GM23338 (cell line): ENCODE results near the gene ABCA7. TPM values are rescaled to one million over a fixed set of nuclear protein-coding genes. Genes with fewer than 3 reads are reported as not detected.

ENCODE experiments used
- ATAC-seq: fragments of 200-7000 bp; cut with Tn5 transposase; 3 replicates; pipeline ENCODE4 v1.9.1; 2020
- DNase-seq: peaks from one replicate; pipeline ENCODE4 v3.0.0-alpha.2; 2015; ENCODE audit warnings: low spot score
- H2AFZ ChIP-seq: fragments of 200-600 bp; sonication (generic); 2 replicates; pipeline ENCODE4 v1.8.0; 2016; ENCODE audit warnings: antibody characterized with exemption, mild to moderate bottlenecking, moderate library complexity
- H3F3A ChIP-seq: fragments of 200-600 bp; sonication (generic); replicated peaks from 2 replicates; pipeline ENCODE4 v1.8.0; 2017; ENCODE audit warnings: antibody characterized with exemption, mixed run types, low read depth
- H3K27ac ChIP-seq: fragments of 200-600 bp; sonication (generic); 2 replicates; pipeline ENCODE4 v1.6.1; 2016; ENCODE audit warnings: low read depth
- H3K27me3 ChIP-seq: fragments of 200-600 bp; sonication (generic); 2 replicates; pipeline ENCODE4 v1.8.0; 2016; ENCODE audit warnings: mild to moderate bottlenecking, mixed run types, moderate library complexity; ENCODE audit not compliant: insufficient read depth
- H3K36me3 ChIP-seq: fragments of 200-600 bp; sonication (generic); 2 replicates; pipeline ENCODE4 v1.8.0; 2016; ENCODE audit warnings: mild to moderate bottlenecking; ENCODE audit not compliant: insufficient read depth
- H3K4me1 ChIP-seq: fragments of 200-600 bp; sonication (generic); 2 replicates; pipeline ENCODE4 v1.8.0; 2016; ENCODE audit warnings: mild to moderate bottlenecking, moderate library complexity; ENCODE audit not compliant: insufficient read depth
- H3K4me2 ChIP-seq: fragments of 200-600 bp; sonication (generic); 2 replicates; pipeline ENCODE4 v1.7.1; 2017; ENCODE audit warnings: mixed run types
- H3K4me3 ChIP-seq: fragments of 200-600 bp; sonication (generic); 2 replicates; pipeline ENCODE4 v1.6.1; 2016; ENCODE audit warnings: mixed run types
- H3K79me2 ChIP-seq: fragments of 200-600 bp; sonication (generic); replicated peaks from 2 replicates; pipeline ENCODE4 v1.8.0; 2017; ENCODE audit warnings: mild to moderate bottlenecking; ENCODE audit not compliant: insufficient read depth
- H3K9me2 ChIP-seq: fragments of 200-600 bp; sonication (generic); 2 replicates; pipeline ENCODE4 v1.8.0; 2017; ENCODE audit not compliant: insufficient read depth
- H4K20me1 ChIP-seq: fragments of 200-600 bp; sonication (generic); replicated peaks from 2 replicates; pipeline ENCODE4 v1.8.0; 2017; ENCODE audit warnings: mild to moderate bottlenecking; ENCODE audit not compliant: insufficient read depth
- H3K27ac Mint-ChIP-seq: 2 replicates; pipeline ENCODE4 v1.8.0; 2020; ENCODE audit warnings: inconsistent platforms, mild to moderate bottlenecking, moderate library complexity, mixed read lengths
- H3K27me3 Mint-ChIP-seq: 3 replicates; pipeline ENCODE4 v1.8.0; 2022; ENCODE audit warnings: low read depth, mild to moderate bottlenecking, moderate library complexity, mixed read lengths, inconsistent platforms; ENCODE audit not compliant: insufficient read depth, poor library complexity
- H3K36me3 Mint-ChIP-seq: 3 replicates; pipeline ENCODE4 v1.8.0; 2021; ENCODE audit warnings: low read depth, mild to moderate bottlenecking, inconsistent platforms, moderate library complexity, mixed read lengths
- H3K4me1 Mint-ChIP-seq: 3 replicates; pipeline ENCODE4 v1.8.0; 2020; ENCODE audit warnings: mild to moderate bottlenecking, inconsistent platforms, mixed read lengths
- H3K4me3 Mint-ChIP-seq: 3 replicates; pipeline ENCODE4 v1.8.0; 2021; ENCODE audit warnings: moderate library complexity, mild to moderate bottlenecking, inconsistent platforms, mixed read lengths
- H3K9me3 Mint-ChIP-seq: 3 replicates; pipeline ENCODE4 v1.8.0; 2020; ENCODE audit warnings: moderate library complexity, mild to moderate bottlenecking, inconsistent platforms, mixed read lengths
- CREB1 ChIP-seq: fragments of 250-450 bp; sonication (Bioruptor Pico); IDR thresholded peaks from 2 replicates; pipeline ENCODE4 v1.5.0; 2020; ENCODE audit warnings: low read depth, mild to moderate bottlenecking, moderate library complexity
- EZH2phosphoT487 ChIP-seq: fragments of 200-600 bp; sonication (generic); IDR thresholded peaks from one replicate; pipeline ENCODE4 v1.8.1; 2018; ENCODE audit warnings: antibody characterized with exemption; ENCODE audit not compliant: unreplicated experiment
- JUNB ChIP-seq: IDR thresholded peaks from one replicate; pipeline ENCODE4 v1.6.1; 2016; ENCODE audit warnings: antibody characterized with exemption; ENCODE audit not compliant: unreplicated experiment
- NANOG ChIP-seq: IDR thresholded peaks from 2 replicates; pipeline ENCODE4 v1.6.1; 2016; ENCODE audit warnings: antibody characterized with exemption, borderline replicate concordance
- POLR2AphosphoS5 ChIP-seq: IDR thresholded peaks from 2 replicates; pipeline ENCODE4 v1.6.1; 2016; ENCODE audit warnings: antibody characterized with exemption, low read depth
- STAT1 ChIP-seq: IDR thresholded peaks from one replicate; pipeline ENCODE4 v1.6.1; 2016; ENCODE audit warnings: antibody characterized with exemption; ENCODE audit not compliant: unreplicated experiment
- ZNF114 ChIP-seq: fragments of 250-450 bp; sonication (Bioruptor Pico); IDR thresholded peaks from 2 replicates; pipeline ENCODE4 v1.5.0; 2020; ENCODE audit warnings: mild to moderate bottlenecking, moderate library complexity
- ZNF331 ChIP-seq: fragments of 250-450 bp; sonication (Bioruptor Pico); IDR thresholded peaks from 2 replicates; pipeline ENCODE4 v1.5.0; 2020; ENCODE audit warnings: low read depth, mild to moderate bottlenecking, moderate library complexity
- polyA plus RNA-seq: library from polyadenylated mRNA; unstranded; fragments of >200 nt; fragmentation: Nextera tagmentation; extraction: Ambion mirVana; gene quantifications from 2 replicates; pipeline ENCODE4 v1.2.1, GENCODE V29; 2016
- total RNA-seq: library from RNA; depleted of rRNA; stranded (reverse); fragments of >200 nt; shearing (Covaris generic); gene quantifications from 2 replicates; pipeline ENCODE4 v1.2.3, GENCODE V29; 2014
- TF ChIP-seq, protein P1 (sequence below): IDR thresholded peaks from 2 replicates; pipeline ENCODE4 v1.6.1; 2016; ENCODE audit warnings: antibody characterized with exemption
- TF ChIP-seq, protein P2 (sequence below), 2 experiments: fragments of 200-600 bp in 1 of 2; sonication (generic) in 1 of 2; conservative IDR thresholded peaks; 2 replicates each; pipeline versions ENCODE4 v1.5.1 to v1.6.1; 2016 to 2017; ENCODE audit warnings: antibody characterized with exemption in 2 of 2, low read depth in 2 of 2, mild to moderate bottlenecking in 2 of 2, moderate library complexity in 1 of 2
- TF ChIP-seq, protein P3 (sequence below): IDR thresholded peaks from one replicate; pipeline ENCODE4 v1.6.1; 2018; ENCODE audit warnings: antibody characterized with exemption; ENCODE audit not compliant: unreplicated experiment
- TF ChIP-seq, protein P4 (sequence below): fragments of 250-450 bp; sonication (Bioruptor Pico); IDR thresholded peaks from 2 replicates; pipeline ENCODE4 v1.5.0; 2020; ENCODE audit warnings: mild to moderate bottlenecking, moderate library complexity

The ABCA7 gene
- total and polyA plus RNA-seq, 2 experiments from 2014 or later = 22.2 to 27.4 TPM

DNA sequence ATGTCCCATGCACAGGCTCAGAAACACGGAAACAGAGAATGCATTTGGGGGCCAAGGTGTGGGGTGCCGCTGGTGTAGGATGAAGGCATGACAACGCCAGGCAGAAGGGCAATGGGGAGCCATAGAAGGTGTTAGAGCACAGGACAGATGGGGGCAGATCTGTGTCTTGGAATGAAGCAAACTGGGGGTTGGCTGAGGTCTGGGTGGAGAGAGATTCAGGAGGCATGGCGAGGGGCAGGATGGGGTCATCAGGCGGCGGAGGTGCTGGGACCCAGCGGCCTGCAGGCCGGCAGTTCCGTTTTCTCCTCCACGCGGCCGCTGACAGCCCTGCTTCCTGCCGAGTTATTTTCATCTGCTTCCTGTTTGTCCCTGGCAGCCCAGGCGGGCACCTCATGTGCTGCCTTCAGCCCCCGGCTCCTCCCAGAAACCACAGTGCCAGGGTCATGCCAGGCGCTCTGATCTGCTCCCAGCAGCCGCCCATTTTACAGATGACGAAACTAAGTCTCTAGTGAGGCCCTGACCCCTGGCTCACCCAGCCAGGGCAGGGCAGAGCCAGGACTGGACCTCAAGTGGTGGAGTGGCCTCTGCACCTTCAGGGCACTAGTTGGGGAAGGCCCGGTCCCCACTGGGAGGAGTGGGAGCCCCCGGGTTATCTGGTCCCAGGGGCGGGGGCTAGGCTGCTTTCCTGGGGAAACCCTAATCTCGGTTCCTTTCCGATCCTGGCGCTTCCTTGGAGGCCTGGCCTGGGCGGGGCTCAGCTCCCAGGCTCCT lies 29.3 kb downstream of the ABCA7 start:
- no peaks in the 10 kb centered on the region for H3K9me2 ChIP-seq
- no peak overlapping the region for H3K4me3 ChIP-seq
- H3K27ac ChIP-seq = no peak overlapping the region
- H3K27me3 Mint-ChIP-seq = peaks cover 30% of the 10 kb centered on the region
- H4K20me1 ChIP-seq = 0 out of 2 replicates have a peak, but pooled peaks cover 3% of the 10 kb centered on the region
- no peaks in the 10 kb centered on the region for H3K36me3 ChIP-seq
- no peak overlapping the region for H2AFZ ChIP-seq
- ATAC-seq (no peak), DNase-seq (no peak)
- H3K4me1 Mint-ChIP-seq = peaks cover 24% of the 10 kb centered on the region
- H3K4me1 ChIP-seq = peaks cover 8% of the 10 kb centered on the region; the same call in 1 of the 2 replicates
- peaks cover 19% of the 10 kb centered on the region for H3K27me3 ChIP-seq
- no peak overlapping the region for H3K4me2 ChIP-seq
- H3K79me2 ChIP-seq = 0 out of 2 replicates have a peak, but pooled peaks cover 4% of the 10 kb centered on the region
- TF ChIP-seq, protein P1, sequence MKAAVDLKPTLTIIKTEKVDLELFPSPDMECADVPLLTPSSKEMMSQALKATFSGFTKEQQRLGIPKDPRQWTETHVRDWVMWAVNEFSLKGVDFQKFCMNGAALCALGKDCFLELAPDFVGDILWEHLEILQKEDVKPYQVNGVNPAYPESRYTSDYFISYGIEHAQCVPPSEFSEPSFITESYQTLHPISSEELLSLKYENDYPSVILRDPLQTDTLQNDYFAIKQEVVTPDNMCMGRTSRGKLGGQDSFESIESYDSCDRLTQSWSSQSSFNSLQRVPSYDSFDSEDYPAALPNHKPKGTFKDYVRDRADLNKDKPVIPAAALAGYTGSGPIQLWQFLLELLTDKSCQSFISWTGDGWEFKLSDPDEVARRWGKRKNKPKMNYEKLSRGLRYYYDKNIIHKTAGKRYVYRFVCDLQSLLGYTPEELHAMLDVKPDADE = no peak
- no peak for TF ChIP-seq CREB1
- no peak for TF ChIP-seq STAT1
- TF ChIP-seq POLR2AphosphoS5 = no peak
- no peak for TF ChIP-seq JUNB
- no peak for TF ChIP-seq EZH2phosphoT487
- TF ChIP-seq, protein P2, sequence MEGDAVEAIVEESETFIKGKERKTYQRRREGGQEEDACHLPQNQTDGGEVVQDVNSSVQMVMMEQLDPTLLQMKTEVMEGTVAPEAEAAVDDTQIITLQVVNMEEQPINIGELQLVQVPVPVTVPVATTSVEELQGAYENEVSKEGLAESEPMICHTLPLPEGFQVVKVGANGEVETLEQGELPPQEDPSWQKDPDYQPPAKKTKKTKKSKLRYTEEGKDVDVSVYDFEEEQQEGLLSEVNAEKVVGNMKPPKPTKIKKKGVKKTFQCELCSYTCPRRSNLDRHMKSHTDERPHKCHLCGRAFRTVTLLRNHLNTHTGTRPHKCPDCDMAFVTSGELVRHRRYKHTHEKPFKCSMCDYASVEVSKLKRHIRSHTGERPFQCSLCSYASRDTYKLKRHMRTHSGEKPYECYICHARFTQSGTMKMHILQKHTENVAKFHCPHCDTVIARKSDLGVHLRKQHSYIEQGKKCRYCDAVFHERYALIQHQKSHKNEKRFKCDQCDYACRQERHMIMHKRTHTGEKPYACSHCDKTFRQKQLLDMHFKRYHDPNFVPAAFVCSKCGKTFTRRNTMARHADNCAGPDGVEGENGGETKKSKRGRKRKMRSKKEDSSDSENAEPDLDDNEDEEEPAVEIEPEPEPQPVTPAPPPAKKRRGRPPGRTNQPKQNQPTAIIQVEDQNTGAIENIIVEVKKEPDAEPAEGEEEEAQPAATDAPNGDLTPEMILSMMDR (conservative IDR thresholded peaks at IDR 0.05; ENCODE audit: low read depth in 2 of 2) = no peak
- TF ChIP-seq NANOG = no peak
- TF ChIP-seq, protein P3, sequence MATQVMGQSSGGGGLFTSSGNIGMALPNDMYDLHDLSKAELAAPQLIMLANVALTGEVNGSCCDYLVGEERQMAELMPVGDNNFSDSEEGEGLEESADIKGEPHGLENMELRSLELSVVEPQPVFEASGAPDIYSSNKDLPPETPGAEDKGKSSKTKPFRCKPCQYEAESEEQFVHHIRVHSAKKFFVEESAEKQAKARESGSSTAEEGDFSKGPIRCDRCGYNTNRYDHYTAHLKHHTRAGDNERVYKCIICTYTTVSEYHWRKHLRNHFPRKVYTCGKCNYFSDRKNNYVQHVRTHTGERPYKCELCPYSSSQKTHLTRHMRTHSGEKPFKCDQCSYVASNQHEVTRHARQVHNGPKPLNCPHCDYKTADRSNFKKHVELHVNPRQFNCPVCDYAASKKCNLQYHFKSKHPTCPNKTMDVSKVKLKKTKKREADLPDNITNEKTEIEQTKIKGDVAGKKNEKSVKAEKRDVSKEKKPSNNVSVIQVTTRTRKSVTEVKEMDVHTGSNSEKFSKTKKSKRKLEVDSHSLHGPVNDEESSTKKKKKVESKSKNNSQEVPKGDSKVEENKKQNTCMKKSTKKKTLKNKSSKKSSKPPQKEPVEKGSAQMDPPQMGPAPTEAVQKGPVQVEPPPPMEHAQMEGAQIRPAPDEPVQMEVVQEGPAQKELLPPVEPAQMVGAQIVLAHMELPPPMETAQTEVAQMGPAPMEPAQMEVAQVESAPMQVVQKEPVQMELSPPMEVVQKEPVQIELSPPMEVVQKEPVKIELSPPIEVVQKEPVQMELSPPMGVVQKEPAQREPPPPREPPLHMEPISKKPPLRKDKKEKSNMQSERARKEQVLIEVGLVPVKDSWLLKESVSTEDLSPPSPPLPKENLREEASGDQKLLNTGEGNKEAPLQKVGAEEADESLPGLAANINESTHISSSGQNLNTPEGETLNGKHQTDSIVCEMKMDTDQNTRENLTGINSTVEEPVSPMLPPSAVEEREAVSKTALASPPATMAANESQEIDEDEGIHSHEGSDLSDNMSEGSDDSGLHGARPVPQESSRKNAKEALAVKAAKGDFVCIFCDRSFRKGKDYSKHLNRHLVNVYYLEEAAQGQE = no peak
- TF ChIP-seq ZNF114 (CRISPR knock-in tag) = no peak
- TF ChIP-seq, protein P4, sequence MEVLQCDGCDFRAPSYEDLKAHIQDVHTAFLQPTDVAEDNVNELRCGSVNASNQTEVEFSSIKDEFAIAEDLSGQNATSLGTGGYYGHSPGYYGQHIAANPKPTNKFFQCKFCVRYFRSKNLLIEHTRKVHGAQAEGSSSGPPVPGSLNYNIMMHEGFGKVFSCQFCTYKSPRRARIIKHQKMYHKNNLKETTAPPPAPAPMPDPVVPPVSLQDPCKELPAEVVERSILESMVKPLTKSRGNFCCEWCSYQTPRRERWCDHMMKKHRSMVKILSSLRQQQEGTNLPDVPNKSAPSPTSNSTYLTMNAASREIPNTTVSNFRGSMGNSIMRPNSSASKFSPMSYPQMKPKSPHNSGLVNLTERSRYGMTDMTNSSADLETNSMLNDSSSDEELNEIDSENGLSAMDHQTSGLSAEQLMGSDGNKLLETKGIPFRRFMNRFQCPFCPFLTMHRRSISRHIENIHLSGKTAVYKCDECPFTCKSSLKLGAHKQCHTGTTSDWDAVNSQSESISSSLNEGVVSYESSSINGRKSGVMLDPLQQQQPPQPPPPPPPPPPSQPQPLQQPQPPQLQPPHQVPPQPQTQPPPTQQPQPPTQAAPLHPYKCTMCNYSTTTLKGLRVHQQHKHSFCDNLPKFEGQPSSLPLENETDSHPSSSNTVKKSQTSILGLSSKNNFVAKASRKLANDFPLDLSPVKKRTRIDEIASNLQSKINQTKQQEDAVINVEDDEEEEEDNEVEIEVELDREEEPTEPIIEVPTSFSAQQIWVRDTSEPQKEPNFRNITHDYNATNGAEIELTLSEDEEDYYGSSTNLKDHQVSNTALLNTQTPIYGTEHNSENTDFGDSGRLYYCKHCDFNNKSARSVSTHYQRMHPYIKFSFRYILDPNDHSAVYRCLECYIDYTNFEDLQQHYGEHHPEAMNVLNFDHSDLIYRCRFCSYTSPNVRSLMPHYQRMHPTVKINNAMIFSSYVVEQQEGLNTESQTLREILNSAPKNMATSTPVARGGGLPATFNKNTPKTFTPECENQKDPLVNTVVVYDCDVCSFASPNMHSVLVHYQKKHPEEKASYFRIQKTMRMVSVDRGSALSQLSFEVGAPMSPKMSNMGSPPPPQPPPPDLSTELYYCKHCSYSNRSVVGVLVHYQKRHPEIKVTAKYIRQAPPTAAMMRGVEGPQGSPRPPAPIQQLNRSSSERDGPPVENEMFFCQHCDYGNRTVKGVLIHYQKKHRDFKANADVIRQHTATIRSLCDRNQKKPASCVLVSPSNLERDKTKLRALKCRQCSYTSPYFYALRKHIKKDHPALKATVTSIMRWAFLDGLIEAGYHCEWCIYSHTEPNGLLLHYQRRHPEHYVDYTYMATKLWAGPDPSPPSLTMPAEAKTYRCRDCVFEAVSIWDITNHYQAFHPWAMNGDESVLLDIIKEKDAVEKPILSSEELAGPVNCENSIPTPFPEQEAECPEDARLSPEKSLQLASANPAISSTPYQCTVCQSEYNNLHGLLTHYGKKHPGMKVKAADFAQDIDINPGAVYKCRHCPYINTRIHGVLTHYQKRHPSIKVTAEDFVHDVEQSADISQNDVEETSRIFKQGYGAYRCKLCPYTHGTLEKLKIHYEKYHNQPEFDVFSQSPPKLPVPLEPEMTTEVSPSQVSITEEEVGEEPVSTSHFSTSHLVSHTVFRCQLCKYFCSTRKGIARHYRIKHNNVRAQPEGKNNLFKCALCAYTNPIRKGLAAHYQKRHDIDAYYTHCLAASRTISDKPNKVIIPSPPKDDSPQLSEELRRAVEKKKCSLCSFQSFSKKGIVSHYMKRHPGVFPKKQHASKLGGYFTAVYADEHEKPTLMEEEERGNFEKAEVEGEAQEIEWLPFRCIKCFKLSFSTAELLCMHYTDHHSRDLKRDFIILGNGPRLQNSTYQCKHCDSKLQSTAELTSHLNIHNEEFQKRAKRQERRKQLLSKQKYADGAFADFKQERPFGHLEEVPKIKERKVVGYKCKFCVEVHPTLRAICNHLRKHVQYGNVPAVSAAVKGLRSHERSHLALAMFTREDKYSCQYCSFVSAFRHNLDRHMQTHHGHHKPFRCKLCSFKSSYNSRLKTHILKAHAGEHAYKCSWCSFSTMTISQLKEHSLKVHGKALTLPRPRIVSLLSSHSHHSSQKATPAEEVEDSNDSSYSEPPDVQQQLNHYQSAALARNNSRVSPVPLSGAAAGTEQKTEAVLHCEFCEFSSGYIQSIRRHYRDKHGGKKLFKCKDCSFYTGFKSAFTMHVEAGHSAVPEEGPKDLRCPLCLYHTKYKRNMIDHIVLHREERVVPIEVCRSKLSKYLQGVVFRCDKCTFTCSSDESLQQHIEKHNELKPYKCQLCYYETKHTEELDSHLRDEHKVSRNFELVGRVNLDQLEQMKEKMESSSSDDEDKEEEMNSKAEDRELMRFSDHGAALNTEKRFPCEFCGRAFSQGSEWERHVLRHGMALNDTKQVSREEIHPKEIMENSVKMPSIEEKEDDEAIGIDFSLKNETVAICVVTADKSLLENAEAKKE (CRISPR knock-in tag) = no peak
- TF ChIP-seq ZNF331 (CRISPR knock-in tag) = no peak
- peaks cover 3% of the 10 kb centered on the region; the same call in 2 of the 3 replicates for H3K9me3 Mint-ChIP-seq
- H3K27ac Mint-ChIP-seq = no peak overlapping the region
- H3F3A ChIP-seq = peaks cover 18% of the 10 kb centered on the region
- H3K4me3 Mint-ChIP-seq = peak overlapping the region; percentile 42
- H3K36me3 Mint-ChIP-seq = peaks cover 5% of the 10 kb centered on the region; the same call in 1 of the 3 replicates
